HepG2 (cell line): Measurements from ENCODE around the gene PLSCR4. TPM values are rescaled to one million over a fixed set of nuclear protein-coding genes. Genes with fewer than 3 reads are reported as not detected.
A peak's percentile ranks its signal among the peaks of the same experiment; 100 is the strongest.

Experiments used
- ATAC-seq: fragments of 200-7000 bp; cut with Tn5 transposase; 3 replicates; pipeline ENCODE4 v1.9.1; 2020; ENCODE audit warnings: mild to moderate bottlenecking, moderate library complexity
- BruUV-seq: library from RNA; stranded (reverse); fragments of 400-500 nt; replicated peaks from 2 replicates; lab custom pipeline; 2021; lab: Mats Ljungman, UMichigan
- CTCF ChIA-PET: fragments of 300-600 bp; formaldehyde crosslinking; extraction: SDS; loops from one replicate; lab custom pipeline; 2021; ENCODE audit warnings: low total read pairs, inconsistent platforms, low intra/inter-chr PET ratio; lab: Yijun Ruan, JAX
- POLR2A ChIA-PET: fragments of 350-600 bp; sonication (Branson Sonifier 250); formaldehyde crosslinking; loops from one replicate; lab custom pipeline; 2020; ENCODE audit warnings: antibody characterized with exemption, inconsistent platforms; lab: Yijun Ruan, JAX
- DNase-seq: peaks from one replicate; pipeline ENCODE4 v3.0.0-alpha.2; 2015; ENCODE audit warnings: low spot score
- FAIRE-seq: peaks from 3 replicates; lab custom pipeline; 2011; peaks lifted over from hg19 to GRCh38; lab: Jason Lieb, UNC
- H2AFZ ChIP-seq: one replicate; pipeline ENCODE4 v1.6.1; 2011; ENCODE audit warnings: low read length, inconsistent platforms
- H3K27ac ChIP-seq: fragments of 300-600 bp; 3 replicates; pipeline ENCODE4 v1.8.0; 2011; ENCODE audit warnings: mixed run types, mild to moderate bottlenecking, mixed read lengths, low read length, inconsistent platforms; ENCODE audit not compliant: insufficient read depth; ENCODE audit errors: extremely low read length
- H3K27me3 ChIP-seq, 2 experiments: fragments of 200-600 bp in 1 of 2; 2 replicates in 1 of 2; 3 replicates in 1 of 2; pipeline versions ENCODE4 v1.6.0 to v1.8.0; 2011; ENCODE audit warnings: low read length in 2 of 2, mild to moderate bottlenecking in 2 of 2, moderate library complexity in 2 of 2, inconsistent platforms in 1 of 2; ENCODE audit not compliant: insufficient read depth in 2 of 2, control insufficient read depth in 1 of 2
- H3K36me3 ChIP-seq, 2 experiments: fragments of 200-600 bp in 1 of 2; replicated peaks in 1 of 2; 2 replicates in 1 of 2; 3 replicates in 1 of 2; pipeline versions ENCODE4 v1.5.1 to v1.8.0; 2011; ENCODE audit warnings: low read length in 2 of 2, inconsistent platforms in 1 of 2; ENCODE audit not compliant: insufficient read depth in 2 of 2, control insufficient read depth in 1 of 2
- H3K4me1 ChIP-seq: 2 replicates; pipeline ENCODE4 v1.5.1; 2012; ENCODE audit warnings: low read length, inconsistent platforms; ENCODE audit not compliant: insufficient read depth
- H3K4me2 ChIP-seq: 2 replicates; pipeline ENCODE4 v1.6.0; 2011; ENCODE audit warnings: low read depth, low read length, inconsistent platforms
- H3K4me3 ChIP-seq, 3 experiments: fragments of 200-600 bp in 1 of 3; sonication (generic), shearing (Covaris generic) in 1 of 3; replicated peaks in 1 of 3; 2 replicates each; pipeline ENCODE4 v1.5.1; 2011 to 2016; ENCODE audit warnings: low read length in 3 of 3, inconsistent platforms in 2 of 3, low read depth in 2 of 3, mild to moderate bottlenecking in 2 of 3, control low read depth in 1 of 3, mixed read lengths in 1 of 3; ENCODE audit not compliant: insufficient read depth in 1 of 3
- H3K79me2 ChIP-seq: one replicate; pipeline ENCODE4 v1.6.1; 2011; ENCODE audit warnings: low read length, inconsistent platforms; ENCODE audit not compliant: insufficient read depth
- H3K9ac ChIP-seq: 2 replicates; pipeline ENCODE4 v1.6.0; 2011; ENCODE audit warnings: mild to moderate bottlenecking, low read depth, low read length, inconsistent platforms; ENCODE audit not compliant: insufficient read depth
- H3K9me3 ChIP-seq: 2 replicates; pipeline ENCODE4 v1.5.1; 2012; ENCODE audit warnings: mild to moderate bottlenecking, low read length
- H4K20me1 ChIP-seq: 2 replicates; pipeline ENCODE4 v1.6.0; 2011; ENCODE audit warnings: inconsistent platforms, mild to moderate bottlenecking, low read length, moderate library complexity; ENCODE audit not compliant: insufficient read depth
- ESRRA ChIP-seq: sonication (generic); formaldehyde crosslinking; IDR thresholded peaks from 2 replicates; pipeline ENCODE4 v1.5.1; 2020; ENCODE audit warnings: mild to moderate bottlenecking, low read depth, missing genetic modification reagents
- FOXM1 ChIP-seq: sonication (generic); formaldehyde crosslinking; IDR thresholded peaks from 2 replicates; pipeline ENCODE4 v1.5.0; 2020; ENCODE audit warnings: missing genetic modification reagents
- KLF16 ChIP-seq, 2 experiments: sonication (generic) in 1 of 2; formaldehyde crosslinking in 1 of 2; IDR thresholded peaks; 2 replicates each; pipeline versions ENCODE4 v1.6.1 to v1.8.0; 2016 to 2023; ENCODE audit warnings: missing genetic modification reagents in 2 of 2, missing compliant biosample characterization in 1 of 2
- RBAK ChIP-seq: sonication (generic); formaldehyde crosslinking; IDR thresholded peaks from 2 replicates; pipeline ENCODE4 v1.5.1; 2020; ENCODE audit warnings: mild to moderate bottlenecking, missing genetic modification reagents
- SMAD3 ChIP-seq: sonication (generic); formaldehyde crosslinking; IDR thresholded peaks from 2 replicates; pipeline ENCODE4 v1.4.0; 2020; ENCODE audit warnings: missing genetic modification reagents
- SOX5 ChIP-seq: IDR thresholded peaks from 2 replicates; pipeline ENCODE4 v1.6.1; 2016; ENCODE audit warnings: borderline replicate concordance
- TERF1 ChIP-seq: sonication (generic); formaldehyde crosslinking; IDR thresholded peaks from 2 replicates; pipeline ENCODE4 v1.8.0; 2022; ENCODE audit warnings: mild to moderate bottlenecking, missing genetic modification reagents, moderate library complexity
- ZFP62 ChIP-seq: sonication (generic); formaldehyde crosslinking; IDR thresholded peaks from 2 replicates; pipeline ENCODE4 v1.4.0; 2020; ENCODE audit warnings: missing genetic modification reagents
- ZNF280D ChIP-seq: sonication (generic); formaldehyde crosslinking; IDR thresholded peaks from 2 replicates; pipeline ENCODE4 v1.5.1; 2020; ENCODE audit warnings: mild to moderate bottlenecking, missing genetic modification reagents
- ZNF34 ChIP-seq: sonication (generic); formaldehyde crosslinking; IDR thresholded peaks from 2 replicates; pipeline ENCODE4 v1.4.0; 2020; ENCODE audit warnings: mild to moderate bottlenecking, missing genetic modification reagents, borderline replicate concordance
- ZNF446 ChIP-seq: sonication (generic); formaldehyde crosslinking; IDR thresholded peaks from 2 replicates; pipeline ENCODE4 v1.5.0; 2020; ENCODE audit warnings: mild to moderate bottlenecking, missing genetic modification reagents
- ZNF451 ChIP-seq: sonication (generic); formaldehyde crosslinking; IDR thresholded peaks from 2 replicates; pipeline ENCODE4 v1.5.0; 2020; ENCODE audit warnings: mild to moderate bottlenecking, missing genetic modification reagents
- ZNF646 ChIP-seq: sonication (generic); formaldehyde crosslinking; IDR thresholded peaks from 2 replicates; pipeline ENCODE4 v1.9.0; 2021; ENCODE audit warnings: mild to moderate bottlenecking, missing genetic modification reagents
- ZNF841 ChIP-seq: sonication (generic); formaldehyde crosslinking; IDR thresholded peaks from 2 replicates; pipeline ENCODE4 v1.8.1; 2023; ENCODE audit warnings: missing genetic modification reagents, borderline replicate concordance
- WGBS: methylation state at CpG from one replicate; pipeline ENCODE4 v1.1.6; 2017; ENCODE audit warnings: low lambda C conversion rate; 5-methylcytosine and 5-hydroxymethylcytosine counted together
- in situ Hi-C: cut with HindIII; loops from 2 replicates; pipeline ENCODE4 v1.10.0; 2017; ENCODE audit warnings: low pct_unique_long_range_greater_than_20kb; ENCODE audit not compliant: extremely low pct_ligation_motif_present
- intact Hi-C: fragments of 100-400 bp; cut with micrococcal nuclease; formaldehyde crosslinking; loops from one replicate; pipeline ENCODE4 v1.10.0; 2022; ENCODE audit not compliant: unreplicated experiment
- polyA plus RNA-seq, 8 experiments: library from polyadenylated mRNA; depleted of rRNA in 3 of 8; stranded (reverse) in 7 of 8; unstranded in 1 of 8; fragments of >200 nt; fragmentation: Illumina TruSeq in 4 of 8; extraction: Trizol in 4 of 8; gene quantifications; 2 replicates each; pipeline versions ENCODE4 v1.2.1 to v1.2.3, GENCODE V29; 2011 to 2016; ENCODE audit warnings: low read depth in 4 of 8, missing spikeins in 1 of 8, mixed read lengths in 1 of 8; ENCODE audit not compliant: insufficient read depth in 1 of 8
- total RNA-seq, 5 experiments: library from RNA; depleted of rRNA; stranded (reverse); fragments of >200 nt; fragmentation: Illumina TruSeq; extraction: Trizol; gene quantifications; 2 replicates each; pipeline ENCODE4 v1.2.3, GENCODE V29; 2016; ENCODE audit warnings: low read depth in 1 of 5

PLSCR4 gene
- total and polyA plus RNA-seq, 2 of the 13 experiments (the other 11 are each of a cell fraction or from before 2014, with no cell fraction given): 1.5 to 59.0 TPM

GRCh38 chr3:146256851-146257486 is 6.1 kb upstream of the PLSCR4 start:
- no peaks in the 10 kb centered on the region for H3K9me3 ChIP-seq
- no peak overlapping the region for H3K4me2 ChIP-seq
- in situ Hi-C loops (no loop called here), intact Hi-C loops (no loop called here)
- no TSS peak for BruUV-seq
- DNase-seq (no peak), ATAC-seq (peak; percentile 40; the same call in 2 of the 3 replicates), FAIRE-seq (no peak)
- under 1% methylated on average over 3 of the region's 3 CpGs for WGBS
- H3K36me3 ChIP-seq: no peaks in the 10 kb centered on the region
- no peak overlapping the region for H3K4me3 ChIP-seq
- no peak overlapping the region for H3K9ac ChIP-seq
- no peaks in the 10 kb centered on the region; the same call in 1 of the 2 replicates for H4K20me1 ChIP-seq
- H3K27ac ChIP-seq: no peak overlapping the region
- H3K27me3 ChIP-seq: no peaks in the 10 kb centered on the region; a peak in 1 of 5 replicates
- H2AFZ ChIP-seq: no peak overlapping the region
- POLR2A ChIA-PET: no interaction called here
- CTCF ChIA-PET: no interaction called here
- peaks cover 4% of the 10 kb centered on the region; the same call in 1 of the 2 replicates for H3K4me1 ChIP-seq
- no peaks in the 10 kb centered on the region for H3K79me2 ChIP-seq
- no peak for TF ChIP-seq SMAD3
- no peak for TF ChIP-seq FOXM1 (CRISPR knock-in tag)
- TF ChIP-seq ZNF446 (CRISPR knock-in tag): no peak
- no peak for TF ChIP-seq KLF16 (CRISPR knock-in tag; IDR thresholded peaks at IDR 0.05)
- no peak for TF ChIP-seq ZNF646 (CRISPR knock-in tag)
- TF ChIP-seq ZFP62 (CRISPR knock-in tag): no peak
- TF ChIP-seq ZNF34 (CRISPR knock-in tag): no peak
- no peak for TF ChIP-seq ZNF280D (CRISPR knock-in tag)
- TF ChIP-seq RBAK: no peak
- no peak for TF ChIP-seq ZNF841 (CRISPR knock-in tag)
- TF ChIP-seq ESRRA (CRISPR knock-in tag): no peak
- no peak for TF ChIP-seq ZNF451 (CRISPR knock-in tag)
- TF ChIP-seq SOX5 (CRISPR knock-in tag): no peak
- no peak for TF ChIP-seq TERF1 (CRISPR knock-in tag)
